ENCODE measurements around the gene RMRP. TPM values are rescaled to one million over a fixed set of nuclear protein-coding genes. Genes with fewer than 3 reads are reported as not detected.

The RMRP gene
- total and polyA plus RNA-seq, 2 of the 4 experiments (the other 2 are of a cell fraction) = 39.7 to 13,690 TPM

DNA sequence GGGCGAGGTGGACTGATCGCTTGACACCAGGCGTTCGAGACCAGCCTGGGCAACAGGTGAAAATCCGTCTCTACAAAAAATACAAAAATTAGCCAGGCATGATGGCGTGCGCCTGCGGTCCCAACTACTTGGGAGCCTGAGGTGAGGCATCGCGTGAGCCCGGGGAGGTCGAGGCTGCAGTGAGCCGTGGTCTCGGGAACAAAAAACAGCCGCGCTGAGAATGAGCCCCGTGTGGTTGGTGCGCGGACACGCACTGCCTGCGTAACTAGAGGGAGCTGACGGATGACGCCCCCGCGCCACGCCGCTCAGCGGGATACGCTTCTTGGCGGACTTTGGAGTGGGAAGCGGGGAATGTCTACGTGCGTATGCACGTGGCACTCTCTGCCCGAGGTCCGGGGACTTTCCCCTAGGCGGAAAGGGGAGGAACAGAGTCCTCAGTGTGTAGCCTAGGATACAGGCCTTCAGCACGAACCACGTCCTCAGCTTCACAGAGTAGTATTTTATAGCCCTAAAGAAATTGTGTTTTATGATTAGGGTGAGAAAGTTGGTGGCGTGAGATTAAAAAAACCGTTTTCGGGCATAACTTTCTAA, at the start of gene RMRP (continued):
- TF ChIP-seq, protein P1, sequence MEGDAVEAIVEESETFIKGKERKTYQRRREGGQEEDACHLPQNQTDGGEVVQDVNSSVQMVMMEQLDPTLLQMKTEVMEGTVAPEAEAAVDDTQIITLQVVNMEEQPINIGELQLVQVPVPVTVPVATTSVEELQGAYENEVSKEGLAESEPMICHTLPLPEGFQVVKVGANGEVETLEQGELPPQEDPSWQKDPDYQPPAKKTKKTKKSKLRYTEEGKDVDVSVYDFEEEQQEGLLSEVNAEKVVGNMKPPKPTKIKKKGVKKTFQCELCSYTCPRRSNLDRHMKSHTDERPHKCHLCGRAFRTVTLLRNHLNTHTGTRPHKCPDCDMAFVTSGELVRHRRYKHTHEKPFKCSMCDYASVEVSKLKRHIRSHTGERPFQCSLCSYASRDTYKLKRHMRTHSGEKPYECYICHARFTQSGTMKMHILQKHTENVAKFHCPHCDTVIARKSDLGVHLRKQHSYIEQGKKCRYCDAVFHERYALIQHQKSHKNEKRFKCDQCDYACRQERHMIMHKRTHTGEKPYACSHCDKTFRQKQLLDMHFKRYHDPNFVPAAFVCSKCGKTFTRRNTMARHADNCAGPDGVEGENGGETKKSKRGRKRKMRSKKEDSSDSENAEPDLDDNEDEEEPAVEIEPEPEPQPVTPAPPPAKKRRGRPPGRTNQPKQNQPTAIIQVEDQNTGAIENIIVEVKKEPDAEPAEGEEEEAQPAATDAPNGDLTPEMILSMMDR (conservative IDR thresholded peaks at IDR 0.05; ENCODE audit: low read depth, low read length) = peak; percentile 20; the same call in 1 of the 2 replicates
- TF ChIP-seq RFX5 (IDR thresholded peaks at IDR 0.05; ENCODE audit: low read depth, low read length) (no peak), FOS (IDR thresholded peaks at IDR 0.05; ENCODE audit: low read depth, low read length) (peak; percentile 84), MXI1 (IDR thresholded peaks at IDR 0.05; ENCODE audit: borderline replicate concordance, low read depth, low read length) (peak; percentile 95)

DNA sequence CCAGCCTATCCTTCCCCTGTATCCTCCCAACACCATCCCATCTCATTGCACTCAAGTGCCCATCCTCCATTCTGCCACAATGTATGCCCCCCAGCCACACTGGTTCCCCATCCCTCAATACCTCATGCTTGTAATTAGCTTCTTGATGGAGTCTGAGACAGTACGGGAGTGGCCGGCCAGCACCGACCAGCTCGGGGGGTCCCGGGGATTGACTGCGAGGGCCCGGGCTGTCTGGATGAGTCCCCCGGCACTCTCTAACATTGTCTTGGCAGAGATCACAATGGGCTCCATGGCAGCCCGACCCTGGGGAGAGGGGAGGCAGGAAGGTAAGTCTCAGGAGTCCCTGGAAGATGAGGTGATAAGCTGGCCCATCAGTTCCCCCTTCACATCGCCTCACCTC, 49.1 kb upstream of the RMRP start:
- ATAC-seq (ENCODE audit: low read depth) = no peak
- in situ Hi-C loops (cut with MboI; ENCODE audit: low sequenced_read_pairs) (no loop called here), intact Hi-C loops (cut with micrococcal nuclease) (no loop called here), dilution Hi-C loops (cut with HindIII; ENCODE audit: low sequenced_read_pairs, unreplicated experiment) (no loop called here)
- H3K9me1 ChIP-seq (ENCODE audit: insufficient read depth, low read length) = peaks cover 7% of the 10 kb centered on the region
- no peak overlapping the region for H3K27ac ChIP-seq (ENCODE audit: insufficient read depth, low read length)
- H3K9me3 ChIP-seq (ENCODE audit: control insufficient read depth, insufficient read depth, low read length) = no peaks in the 10 kb centered on the region
- peak overlapping the region; percentile 27 for H2AFZ ChIP-seq (replicated peaks; ENCODE audit: low read length, poor library complexity)
- peaks cover 85% of the 10 kb centered on the region for H3K36me3 ChIP-seq (ENCODE audit: control insufficient read depth, insufficient read depth, low read length)
- ChIA-PET CTCF (interaction anchor here (0.6 kb wide), 1 partner anchor 39 kb away, joined by 4 read pairs; no protein-coding TSS in a partner anchor), POLR2A (ENCODE audit: unreplicated experiment) (no interaction called here)
- no peaks in the 10 kb centered on the region for H3K27me3 ChIP-seq (ENCODE audit: control insufficient read depth, insufficient read depth, low read length)
- H2AK9ac ChIP-seq (replicated peaks; ENCODE audit: low read depth, low read length, poor library complexity) = no peak overlapping the region
- H4K5ac ChIP-seq (ENCODE audit: low read depth, low read length) = no peak overlapping the region
- no peak for DNase-seq
- no peak overlapping the region for H3K9ac ChIP-seq (ENCODE audit: low read depth, low read length)
- H3K4me2 ChIP-seq (ENCODE audit: low read depth, low read length) = no peak overlapping the region
- WGBS, 2 experiments (ENCODE audit: extremely low coverage in 2 of 2, insufficient read length in 1 of 2) = 100% methylated on average over 7 of the region's 10 CpGs; no CpG with 5 or more reads in 1 of the 2 experiments
- H4K91ac ChIP-seq (ENCODE audit: insufficient read depth, low read depth, low read length) = no peak overlapping the region
- no peak overlapping the region for H3K18ac ChIP-seq (ENCODE audit: low read depth, low read length)
- H2BK15ac ChIP-seq (ENCODE audit: low read depth, low read length) = no peak overlapping the region
- H3K56ac ChIP-seq (ENCODE audit: extremely low read depth, insufficient read depth, low read length) = no peak overlapping the region
- peaks cover 58 to 74% of the 10 kb centered on the region in 2 experiments for H3K79me1 ChIP-seq (ENCODE audit: low read depth in 1 of 2, low read length in 2 of 2)
- H3K4me1 ChIP-seq (ENCODE audit: control insufficient read depth, insufficient read depth, low read length) = no peaks in the 10 kb centered on the region
- no peak overlapping the region for H2BK5ac ChIP-seq (ENCODE audit: low read depth, low read length, poor library complexity, severe bottlenecking)
- H3K23ac ChIP-seq (ENCODE audit: low read depth, low read length) = no peak overlapping the region
- H2BK20ac ChIP-seq (ENCODE audit: low read depth, low read length) = no peak overlapping the region
- H2BK120ac ChIP-seq (ENCODE audit: low read depth, low read length) = no peak overlapping the region
- no TSS peak for BruUV-seq (replicated peaks)
- no peak overlapping the region for H3K14ac ChIP-seq (replicated peaks; ENCODE audit: low read depth, low read length)
- H3K4me3 ChIP-seq (ENCODE audit: insufficient read depth, low read depth, low read length) = no peak overlapping the region
- no peak overlapping the region for H4K8ac ChIP-seq (ENCODE audit: low read depth in 2 of 2, low read length in 2 of 2)
- no peak overlapping the region for H2AK5ac ChIP-seq (ENCODE audit: low read depth, low read length)
- peaks cover 18% of the 10 kb centered on the region for H4K20me1 ChIP-seq (ENCODE audit: insufficient read depth, low read length)
- no peak overlapping the region for H3K4ac ChIP-seq (ENCODE audit: low read depth, low read length)
- TF ChIP-seq RAD21 (IDR thresholded peaks at IDR 0.05; ENCODE audit: low read length) (no peak), MAFK (IDR thresholded peaks at IDR 0.05; ENCODE audit: low read depth, low read length) (no peak), CEBPB (IDR thresholded peaks at IDR 0.05; ENCODE audit: low read depth, low read length) (no peak), NFE2L2 (IDR thresholded peaks at IDR 0.05; ENCODE audit: low read depth, low read length) (no peak)
- TF ChIP-seq, protein P1 (conservative IDR thresholded peaks at IDR 0.05; ENCODE audit: low read depth, low read length) = no peak
- TF ChIP-seq, protein P2, sequence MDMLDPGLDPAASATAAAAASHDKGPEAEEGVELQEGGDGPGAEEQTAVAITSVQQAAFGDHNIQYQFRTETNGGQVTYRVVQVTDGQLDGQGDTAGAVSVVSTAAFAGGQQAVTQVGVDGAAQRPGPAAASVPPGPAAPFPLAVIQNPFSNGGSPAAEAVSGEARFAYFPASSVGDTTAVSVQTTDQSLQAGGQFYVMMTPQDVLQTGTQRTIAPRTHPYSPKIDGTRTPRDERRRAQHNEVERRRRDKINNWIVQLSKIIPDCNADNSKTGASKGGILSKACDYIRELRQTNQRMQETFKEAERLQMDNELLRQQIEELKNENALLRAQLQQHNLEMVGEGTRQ (IDR thresholded peaks at IDR 0.05; ENCODE audit: low read depth, low read length) = no peak
- TF ChIP-seq, protein P3, sequence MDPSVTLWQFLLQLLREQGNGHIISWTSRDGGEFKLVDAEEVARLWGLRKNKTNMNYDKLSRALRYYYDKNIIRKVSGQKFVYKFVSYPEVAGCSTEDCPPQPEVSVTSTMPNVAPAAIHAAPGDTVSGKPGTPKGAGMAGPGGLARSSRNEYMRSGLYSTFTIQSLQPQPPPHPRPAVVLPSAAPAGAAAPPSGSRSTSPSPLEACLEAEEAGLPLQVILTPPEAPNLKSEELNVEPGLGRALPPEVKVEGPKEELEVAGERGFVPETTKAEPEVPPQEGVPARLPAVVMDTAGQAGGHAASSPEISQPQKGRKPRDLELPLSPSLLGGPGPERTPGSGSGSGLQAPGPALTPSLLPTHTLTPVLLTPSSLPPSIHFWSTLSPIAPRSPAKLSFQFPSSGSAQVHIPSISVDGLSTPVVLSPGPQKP (IDR thresholded peaks at IDR 0.05; ENCODE audit: borderline replicate concordance, low read depth, low read length) = no peak
